ENCODE measurements around the gene DCPS.
"Not testable (repeated sequence)": the region's sequence is repeated elsewhere in the genome, so short reads cannot be mapped to it uniquely, and the experiment has no call there.

DCPS gene, protein sequence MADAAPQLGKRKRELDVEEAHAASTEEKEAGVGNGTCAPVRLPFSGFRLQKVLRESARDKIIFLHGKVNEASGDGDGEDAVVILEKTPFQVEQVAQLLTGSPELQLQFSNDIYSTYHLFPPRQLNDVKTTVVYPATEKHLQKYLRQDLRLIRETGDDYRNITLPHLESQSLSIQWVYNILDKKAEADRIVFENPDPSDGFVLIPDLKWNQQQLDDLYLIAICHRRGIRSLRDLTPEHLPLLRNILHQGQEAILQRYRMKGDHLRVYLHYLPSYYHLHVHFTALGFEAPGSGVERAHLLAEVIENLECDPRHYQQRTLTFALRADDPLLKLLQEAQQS

GRCh38 chr11:126303623-126304456, at the start of gene DCPS:
TSS of gene DCPS (plus strand) at chr11:126304060. CDS start at chr11:126304081, 21 bp downstream.
- peak; percentile 98 for DNase-seq

DNA sequence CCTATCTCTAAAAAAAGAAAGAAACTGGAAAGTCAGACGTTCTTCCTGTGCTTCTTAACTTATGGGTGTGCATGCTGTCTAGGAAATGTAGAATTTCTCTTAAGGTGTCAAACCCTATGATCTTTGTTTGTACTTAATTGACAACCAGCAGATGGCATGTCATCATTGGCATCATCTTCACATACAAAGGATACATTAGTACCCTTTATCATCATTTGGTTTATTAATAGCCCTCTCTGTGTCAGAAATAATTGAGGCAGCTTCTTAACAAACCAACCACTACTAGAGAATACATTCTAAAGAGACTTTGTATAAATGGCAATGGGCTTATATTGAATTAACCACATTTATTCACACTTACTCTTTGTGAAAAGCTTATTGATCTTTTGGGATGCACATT, 49.0 kb upstream of the DCPS start:
- no peak for DNase-seq

- DNase-seq: not testable (repeated sequence)
Observed at GRCh38 chr11:126255507-126255906, 48.4 kb upstream of the DCPS start.

- DNase-seq: no peak
Observed at GRCh38 chr11:126256216-126256615, 47.6 kb upstream of the DCPS start.

- no peak for DNase-seq
Observed at GRCh38 chr11:126257144-126257543, 46.7 kb upstream of the DCPS start.

DNA sequence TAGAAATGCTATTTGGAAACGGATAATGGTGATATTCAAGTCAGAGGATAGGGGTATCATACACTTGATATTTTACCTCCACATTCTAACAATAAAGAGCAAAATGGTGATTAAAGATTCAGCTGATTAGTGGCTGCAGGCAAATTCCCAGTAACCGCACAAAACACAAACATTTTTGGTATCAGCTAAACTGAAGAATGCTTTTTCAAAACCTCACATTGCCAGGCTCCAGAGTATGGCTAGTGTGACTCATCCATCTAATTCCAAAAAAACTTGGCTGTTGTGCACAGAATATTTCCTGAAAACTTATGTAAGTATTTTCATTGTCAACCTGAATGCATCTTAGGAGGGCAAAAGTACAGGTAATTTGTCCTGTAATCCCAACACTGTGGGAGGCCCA, 46.1 kb upstream of the DCPS start:
- no peak for DNase-seq

- no peak for DNase-seq
Observed at GRCh38 chr11:126262216-126262615, 41.6 kb upstream of the DCPS start.

DNA sequence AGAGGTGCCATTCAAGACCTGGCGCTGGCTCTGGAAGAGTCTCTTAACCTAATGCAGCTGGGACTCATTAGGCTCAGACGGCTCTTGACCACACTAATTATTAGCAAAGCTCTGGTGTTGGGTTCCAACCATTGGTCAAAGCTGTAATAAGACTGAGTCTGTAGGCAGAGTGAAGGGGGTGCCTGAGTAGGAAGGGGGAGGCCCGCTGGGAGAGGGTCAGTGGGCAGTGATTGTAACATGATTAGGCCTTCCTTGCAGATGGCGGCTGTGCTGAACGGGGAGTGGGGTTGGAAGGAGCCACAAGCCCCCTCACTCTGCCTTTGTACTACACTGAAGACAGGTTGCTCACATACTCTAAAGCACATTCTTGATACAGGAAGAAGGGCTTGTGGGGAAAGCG, 40.4 kb upstream of the DCPS start:
- no peak for DNase-seq

- no peak for DNase-seq
Observed at GRCh38 chr11:126265811-126266210, 38.0 kb upstream of the DCPS start.

DNA sequence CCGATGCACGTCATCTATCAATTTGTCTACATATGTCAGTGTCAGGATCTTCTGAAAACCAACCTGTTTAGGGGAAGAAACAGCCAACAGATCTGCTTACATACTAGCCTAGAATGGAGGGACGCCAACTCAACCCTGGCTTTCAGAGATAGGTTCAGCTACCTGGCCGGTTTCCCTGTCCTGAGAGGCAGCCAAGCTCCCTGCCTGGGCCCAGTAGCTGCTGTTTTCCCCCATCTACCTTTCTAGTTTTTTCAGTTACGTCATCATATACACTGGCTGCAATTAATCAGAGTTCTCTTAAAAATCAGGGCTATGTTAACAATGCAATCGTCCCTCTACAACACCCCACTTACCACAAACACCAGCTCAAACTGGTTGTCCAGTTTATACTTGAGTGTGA, 36.2 kb upstream of the DCPS start:
- DNase-seq: no peak

GRCh38 chr11:126268361-126268707, 35.5 kb upstream of the DCPS start:
- no peak for DNase-seq

- DNase-seq: peak; percentile 99
Observed at GRCh38 chr11:126268708-126269579, 34.9 kb upstream of the DCPS start, which contains the start of the genes FOXRED1 and SRPRA. TSS of gene FOXRED1 (plus strand) at chr11:126269154. CDS start at chr11:126269207, 53 bp downstream. TSS of gene SRPRA (minus strand) at chr11:126268895. CDS start at chr11:126268804, 91 bp downstream.

DNA sequence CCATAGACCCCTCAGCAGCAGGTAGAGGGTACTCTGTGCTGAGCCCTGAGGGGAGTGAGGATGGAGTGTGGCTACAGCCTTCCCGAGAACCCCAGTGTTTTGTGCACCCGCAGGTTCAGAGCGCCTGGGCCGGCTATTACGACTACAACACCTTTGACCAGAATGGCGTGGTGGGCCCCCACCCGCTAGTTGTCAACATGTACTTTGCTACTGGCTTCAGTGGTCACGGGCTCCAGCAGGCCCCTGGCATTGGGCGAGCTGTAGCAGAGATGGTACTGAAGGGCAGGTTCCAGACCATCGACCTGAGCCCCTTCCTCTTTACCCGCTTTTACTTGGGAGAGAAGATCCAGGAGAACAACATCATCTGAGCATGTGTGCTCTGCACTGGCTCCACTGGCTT, 26.5 kb upstream of the DCPS start:
- no peak for DNase-seq

- peak; percentile 40 for DNase-seq
Observed at GRCh38 chr11:126277780-126278179, 26.1 kb upstream of the DCPS start.

DNA sequence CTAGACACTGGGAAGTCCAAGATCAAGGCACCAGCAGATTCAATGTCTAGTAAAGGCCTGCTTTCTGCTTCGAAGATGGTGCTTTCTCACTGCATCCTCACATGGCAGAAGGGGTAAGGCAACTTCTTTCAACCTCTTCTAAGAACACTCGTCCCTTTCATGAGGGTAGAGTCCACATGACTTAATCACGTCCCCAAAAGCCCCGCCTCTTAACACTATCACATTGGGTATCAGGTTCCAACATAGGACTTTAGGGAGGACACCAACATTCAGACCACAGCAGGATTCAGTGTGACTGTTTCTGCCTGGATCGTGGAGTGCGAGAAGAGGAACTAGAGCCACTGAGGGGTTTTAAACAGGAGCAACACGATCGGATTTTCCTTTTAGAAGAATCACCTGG, 24.7 kb upstream of the DCPS start:
- DNase-seq: no peak

DNA sequence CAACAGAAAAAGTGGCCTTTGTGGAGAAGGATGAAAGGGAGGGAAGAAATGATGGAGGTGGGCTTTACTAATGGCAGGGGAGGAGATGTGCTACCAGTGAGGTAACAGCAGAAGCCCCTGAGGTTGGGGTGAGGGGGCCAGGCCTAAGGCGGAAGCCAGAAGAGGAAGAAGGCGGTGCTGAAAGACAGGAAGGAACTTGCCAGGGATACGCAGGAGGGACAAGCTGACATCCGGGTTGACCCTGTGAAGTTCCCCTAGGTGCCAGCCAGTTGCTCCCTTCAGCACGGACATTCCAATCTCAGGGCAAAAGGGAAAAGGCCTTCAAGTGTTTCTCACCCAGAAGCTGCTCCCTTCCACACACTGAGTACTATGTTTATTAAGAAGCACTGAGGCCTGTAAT, 23.3 kb upstream of the DCPS start:
- no peak for DNase-seq

- no peak for DNase-seq
Observed at GRCh38 chr11:126281245-126281644, 22.6 kb upstream of the DCPS start.

DNA sequence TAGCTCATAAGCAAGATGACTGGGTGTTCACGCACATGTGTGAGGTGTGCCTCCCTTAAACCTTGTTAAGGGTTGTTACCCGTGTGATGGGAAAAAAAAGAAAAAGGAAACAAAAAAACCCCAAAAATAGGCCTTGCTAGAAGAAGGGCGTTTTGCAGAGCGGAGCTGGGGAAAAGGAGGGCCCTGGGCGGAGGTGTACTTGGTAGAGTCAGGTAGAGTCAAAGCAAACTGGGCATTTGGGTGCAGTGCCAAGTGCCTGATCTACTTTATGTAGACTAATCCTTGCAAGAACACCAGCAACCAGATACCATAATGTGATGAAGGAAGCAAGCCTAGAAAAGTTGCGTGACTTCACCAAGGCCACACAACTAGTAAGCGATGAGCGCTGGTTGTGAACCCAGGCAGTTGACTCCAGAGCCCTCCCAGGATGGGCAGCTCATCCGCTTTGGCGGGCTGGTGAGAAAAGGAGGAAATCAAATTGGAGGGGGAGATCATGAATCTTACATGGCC, 22.1 kb upstream of the DCPS start:
- DNase-seq: no peak

DNA sequence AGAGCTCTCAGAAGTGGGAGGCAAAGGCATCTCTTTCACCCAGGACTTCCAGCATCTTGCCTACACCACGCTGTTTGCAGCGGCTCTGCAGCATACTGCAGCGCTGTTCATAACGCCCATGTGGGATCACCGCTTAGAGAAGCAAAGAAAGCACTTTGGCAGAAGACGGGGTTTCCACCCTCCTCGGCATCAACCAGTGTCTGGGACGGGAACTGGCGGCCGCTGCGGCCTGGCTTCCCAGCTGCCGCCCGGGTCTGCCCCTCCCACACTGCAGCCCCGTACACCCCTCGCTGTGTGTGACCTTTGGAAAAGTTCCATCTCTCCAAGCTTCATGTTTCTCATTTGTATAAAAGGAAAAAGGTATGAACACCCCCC, 21.5 kb upstream of the DCPS start:
- DNase-seq: peak; percentile 82

DNA sequence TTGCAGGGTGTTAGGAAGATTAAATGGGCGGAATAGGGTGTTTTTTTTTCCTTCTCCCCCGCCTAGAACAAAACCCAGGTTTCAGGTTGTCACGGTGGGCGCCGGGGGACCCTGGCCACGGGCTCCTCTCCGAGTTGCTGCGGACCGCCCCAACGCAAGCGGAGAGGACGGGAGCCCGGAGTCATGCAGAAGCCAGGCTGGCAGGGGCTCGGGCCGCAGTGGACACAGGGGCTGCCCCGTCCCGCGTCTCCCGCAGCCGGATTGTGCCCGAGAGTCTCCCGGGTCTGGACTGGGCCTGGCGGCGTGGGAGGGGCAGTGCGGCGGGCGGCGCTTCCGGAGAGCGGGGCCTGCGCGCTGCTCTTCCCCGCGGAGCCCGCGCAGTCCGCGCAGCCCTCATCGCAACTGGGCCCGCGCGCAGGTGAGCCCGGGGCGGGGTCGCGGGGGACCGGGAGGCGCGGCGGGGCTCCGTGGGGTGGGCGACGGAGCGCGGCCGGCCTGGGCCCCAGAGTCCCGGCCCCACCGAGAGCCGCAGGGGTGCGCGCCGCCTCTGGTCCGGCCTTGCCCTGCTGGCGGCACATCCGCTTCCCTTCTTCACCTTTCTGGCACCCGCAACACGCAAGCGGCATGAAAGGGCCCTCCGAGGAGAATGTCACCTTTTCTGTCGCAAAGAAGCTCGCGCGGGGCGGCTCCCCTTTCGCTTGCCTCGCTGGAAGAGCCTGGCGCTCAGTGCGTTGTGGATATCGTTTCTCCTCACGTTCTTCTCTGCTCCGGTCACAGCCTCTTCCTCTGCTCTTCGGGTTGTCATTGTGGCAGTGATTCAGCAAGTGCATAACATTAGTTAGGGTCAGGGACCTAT, 20.9 kb upstream of the DCPS start, which contains the start of gene TIRAP:
TSS of gene TIRAP (plus strand) at position 358 of the 856 bp plus-strand sequence. CDS start 7,802 bp downstream, outside the sequence.
- peak; percentile 86 for DNase-seq

GRCh38 chr11:126284829-126285228, 19.0 kb upstream of the DCPS start:
- no peak for DNase-seq

- no peak for DNase-seq
Observed at GRCh38 chr11:126288237-126288636, 15.6 kb upstream of the DCPS start.

All from retina (tissue), 1 donor.